Trophoblast cell (in vitro differentiated cells and primary cell): ENCODE measurements around the gene ARHGEF6.

Source experiments
- DNase-seq, 2 donors: peaks; one replicate each; pipeline ENCODE4 v3.0.0-alpha.2; 2016
- H2AFZ ChIP-seq: 2 replicates; pipeline ENCODE4 v1.6.1; 2013; ENCODE audit warnings: low read length, moderate library complexity, mild to moderate bottlenecking; ENCODE audit not compliant: insufficient read depth, poor library complexity
- H2AK5ac ChIP-seq: 2 replicates; pipeline ENCODE4 v1.6.1; 2013; ENCODE audit warnings: mild to moderate bottlenecking, low read length
- H2BK120ac ChIP-seq: 2 replicates; pipeline ENCODE4 v1.6.1; 2013; ENCODE audit warnings: low read length, mild to moderate bottlenecking, moderate library complexity; ENCODE audit not compliant: insufficient read depth, poor library complexity
- H2BK12ac ChIP-seq: 2 replicates; pipeline ENCODE4 v1.6.1; 2013; ENCODE audit warnings: mild to moderate bottlenecking, low read length, moderate library complexity
- H2BK5ac ChIP-seq: 2 replicates; pipeline ENCODE4 v1.6.1; 2013; ENCODE audit warnings: low read length, low read depth, moderate library complexity, mild to moderate bottlenecking; ENCODE audit not compliant: poor library complexity
- H3K14ac ChIP-seq: 2 replicates; pipeline ENCODE4 v1.6.1; 2013; ENCODE audit warnings: mild to moderate bottlenecking, low read length
- H3K18ac ChIP-seq: 2 replicates; pipeline ENCODE4 v1.6.1; 2013; ENCODE audit warnings: mild to moderate bottlenecking, low read length
- H3K23ac ChIP-seq: 2 replicates; pipeline ENCODE4 v1.6.1; 2013; ENCODE audit warnings: low read length
- H3K27ac ChIP-seq: 2 replicates; pipeline ENCODE4 v1.5.1; 2013; ENCODE audit warnings: low read depth, mild to moderate bottlenecking, inconsistent platforms, low read length, moderate library complexity
- H3K27me3 ChIP-seq: 2 replicates; pipeline ENCODE4 v1.6.1; 2013; ENCODE audit warnings: inconsistent platforms, mild to moderate bottlenecking, low read length, moderate library complexity; ENCODE audit not compliant: insufficient read depth
- H3K36me3 ChIP-seq, 2 experiments: 1 replicate in 1 of 2; 2 replicates in 1 of 2; pipeline ENCODE4 v1.6.1; 2013; ENCODE audit warnings: low read length in 2 of 2, mild to moderate bottlenecking in 2 of 2, moderate library complexity in 1 of 2; ENCODE audit not compliant: insufficient read depth in 2 of 2, control insufficient read depth in 1 of 2
- H3K4ac ChIP-seq: 2 replicates; pipeline ENCODE4 v1.6.1; 2013; ENCODE audit warnings: low read depth, mild to moderate bottlenecking, low read length, moderate library complexity
- H3K4me1 ChIP-seq, 2 experiments: 1 replicate in 1 of 2; 2 replicates in 1 of 2; pipeline ENCODE4 v1.6.1; 2013; ENCODE audit warnings: low read length in 2 of 2, mild to moderate bottlenecking in 2 of 2, moderate library complexity in 1 of 2; ENCODE audit not compliant: insufficient read depth in 2 of 2, control insufficient read depth in 1 of 2
- H3K4me2 ChIP-seq: 2 replicates; pipeline ENCODE4 v1.6.1; 2013; ENCODE audit warnings: inconsistent platforms, mild to moderate bottlenecking, low read length, moderate library complexity
- H3K4me3 ChIP-seq: 2 replicates; pipeline ENCODE4 v1.5.1; 2013; ENCODE audit warnings: mild to moderate bottlenecking, low read depth, low read length, inconsistent platforms
- H3K79me1 ChIP-seq: one replicate; pipeline ENCODE4 v1.6.1; 2013; ENCODE audit warnings: low read length
- H3K79me2 ChIP-seq: 2 replicates; pipeline ENCODE4 v1.6.1; 2013; ENCODE audit warnings: low read length, mild to moderate bottlenecking; ENCODE audit not compliant: control insufficient read depth, insufficient read depth, poor library complexity
- H3K9ac ChIP-seq: 2 replicates; pipeline ENCODE4 v1.6.1; 2013; ENCODE audit warnings: mild to moderate bottlenecking, low read length
- H3K9me3 ChIP-seq: 2 replicates; pipeline ENCODE4 v1.6.1; 2013; ENCODE audit warnings: low read depth, mild to moderate bottlenecking, control low read depth, inconsistent platforms, low read length; ENCODE audit not compliant: insufficient read depth
- H4K12ac ChIP-seq: 2 replicates; pipeline ENCODE4 v1.6.1; 2013; ENCODE audit warnings: low read depth, mild to moderate bottlenecking, low read length, moderate library complexity
- H4K8ac ChIP-seq: 2 replicates; pipeline ENCODE4 v1.6.1; 2013; ENCODE audit warnings: low read depth, mild to moderate bottlenecking, low read length, moderate library complexity
- H4K91ac ChIP-seq: one replicate; pipeline ENCODE4 v1.6.1; 2013; ENCODE audit warnings: low read depth, mild to moderate bottlenecking, low read length, moderate library complexity
- WGBS: extraction: QIAGEN DNeasy Blood & Tissue Kit; methylation state at CpG from one replicate; pipeline ENCODE4 v1.1.7; 2013; ENCODE audit warnings: missing lambda C conversion rate; ENCODE audit not compliant: insufficient read length, insufficient coverage; ENCODE audit errors: extremely low coverage; 5-methylcytosine and 5-hydroxymethylcytosine counted together

ARHGEF6 gene

DNA sequence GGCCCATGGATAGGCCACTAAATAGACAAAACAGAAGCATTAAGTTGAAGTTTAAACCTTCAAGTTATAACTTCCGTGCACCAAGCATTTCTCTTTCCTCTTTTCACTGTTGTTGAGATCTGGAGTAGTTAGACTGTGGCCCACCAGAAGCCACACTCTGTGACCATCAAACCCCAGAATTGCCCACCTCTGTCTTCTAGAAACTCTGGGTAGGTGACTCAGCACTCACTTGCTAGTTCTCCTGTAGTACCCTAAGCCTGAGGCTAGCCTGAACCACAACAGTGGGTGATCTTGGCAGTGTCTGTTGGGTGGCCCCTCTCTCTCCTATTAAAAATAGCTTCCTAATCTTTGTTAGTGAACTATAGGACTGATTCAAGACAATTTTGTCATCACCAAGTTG is 157.3 kb downstream of the ARHGEF6 start:
- H3K9ac ChIP-seq = no peak overlapping the region
- no CpG with 5 or more reads among the region's 1 CpG for WGBS
- H3K79me2 ChIP-seq = no peaks in the 10 kb centered on the region
- no peaks in the 10 kb centered on the region for H3K27me3 ChIP-seq
- H3K18ac ChIP-seq = no peak overlapping the region
- DNase-seq = no peak
- H2BK12ac ChIP-seq = no peak overlapping the region
- H4K91ac ChIP-seq = no peak overlapping the region
- H3K4me3 ChIP-seq = no peak overlapping the region
- no peak overlapping the region for H3K4ac ChIP-seq
- no peak overlapping the region for H3K23ac ChIP-seq
- H2AK5ac ChIP-seq = no peak overlapping the region
- H4K8ac ChIP-seq = no peak overlapping the region
- no peak overlapping the region for H4K12ac ChIP-seq
- no peak overlapping the region for H2BK120ac ChIP-seq
- H3K79me1 ChIP-seq = no peaks in the 10 kb centered on the region
- no peak overlapping the region for H2BK5ac ChIP-seq
- H3K36me3 ChIP-seq = no peaks in the 10 kb centered on the region
- no peak overlapping the region for H3K14ac ChIP-seq
- no peak overlapping the region for H2AFZ ChIP-seq
- no peak overlapping the region for H3K4me2 ChIP-seq
- H3K4me1 ChIP-seq = no peaks in the 10 kb centered on the region
- H3K27ac ChIP-seq = no peak overlapping the region
- no peaks in the 10 kb centered on the region for H3K9me3 ChIP-seq

- DNase-seq = peak; percentile 20 to 66
- no peak overlapping the region for H3K27ac ChIP-seq
- H2BK12ac ChIP-seq = no peak overlapping the region
- H3K36me3 ChIP-seq = no peaks in the 10 kb centered on the region
- no peak overlapping the region for H3K23ac ChIP-seq
- no peaks in the 10 kb centered on the region for H3K27me3 ChIP-seq
- H3K14ac ChIP-seq = no peak overlapping the region
- no peak overlapping the region for H4K8ac ChIP-seq
- H2AK5ac ChIP-seq = no peak overlapping the region
- no peak overlapping the region for H3K4me3 ChIP-seq
- no peak overlapping the region for H2AFZ ChIP-seq
- no peak overlapping the region for H3K4me2 ChIP-seq
- H4K12ac ChIP-seq = no peak overlapping the region
- no peak overlapping the region for H2BK5ac ChIP-seq
- no peak overlapping the region for H3K4ac ChIP-seq
- H3K18ac ChIP-seq = no peak overlapping the region
- no peaks in the 10 kb centered on the region for H3K79me1 ChIP-seq
- no peak overlapping the region for H3K9ac ChIP-seq
- no peaks in the 10 kb centered on the region for H3K9me3 ChIP-seq
- H2BK120ac ChIP-seq = no peak overlapping the region
- no peak overlapping the region for H4K91ac ChIP-seq
- no peaks in the 10 kb centered on the region for H3K4me1 ChIP-seq
- WGBS = no CpG with 5 or more reads among the region's 4 CpGs
- H3K79me2 ChIP-seq = no peaks in the 10 kb centered on the region
These were observed 158.2 kb downstream of the ARHGEF6 start for GRCh38 chrX:136622568-136622967.

GRCh38 chrX:136620780-136621179 is 160.0 kb downstream of the ARHGEF6 start:
- Histone ChIP-seq H4K91ac (no peak overlapping the region), H3K4me3 (no peak overlapping the region), H4K8ac (no peak overlapping the region), H3K4me2 (no peak overlapping the region), H2BK12ac (no peak overlapping the region), H3K27me3 (no peaks in the 10 kb centered on the region), H3K79me2 (no peaks in the 10 kb centered on the region), H3K4ac (no peak overlapping the region), H3K9me3 (no peaks in the 10 kb centered on the region), H3K36me3 (no peaks in the 10 kb centered on the region), H3K4me1 (no peaks in the 10 kb centered on the region), H2AFZ (no peak overlapping the region), H4K12ac (no peak overlapping the region), H3K9ac (no peak overlapping the region), H2BK120ac (no peak overlapping the region), H3K14ac (no peak overlapping the region), H3K27ac (no peak overlapping the region), H3K79me1 (no peaks in the 10 kb centered on the region), H3K23ac (no peak overlapping the region), H2AK5ac (no peak overlapping the region), H2BK5ac (no peak overlapping the region), H3K18ac (no peak overlapping the region)
- no peak for DNase-seq

- Histone ChIP-seq H3K27ac (no peak overlapping the region), H4K12ac (no peak overlapping the region), H2AFZ (no peak overlapping the region), H3K4me1 (no peaks in the 10 kb centered on the region), H2BK5ac (no peak overlapping the region), H3K4me2 (no peak overlapping the region), H4K8ac (no peak overlapping the region), H3K36me3 (no peaks in the 10 kb centered on the region), H3K23ac (no peak overlapping the region), H3K14ac (no peak overlapping the region), H3K79me1 (no peaks in the 10 kb centered on the region), H2AK5ac (no peak overlapping the region), H4K91ac (no peak overlapping the region), H3K79me2 (no peaks in the 10 kb centered on the region), H3K4me3 (no peak overlapping the region), H3K18ac (no peak overlapping the region), H2BK12ac (no peak overlapping the region), H2BK120ac (no peak overlapping the region), H3K9ac (no peak overlapping the region), H3K9me3 (no peaks in the 10 kb centered on the region), H3K4ac (no peak overlapping the region), H3K27me3 (no peaks in the 10 kb centered on the region)
- peak; percentile 44 to 69 for DNase-seq
- no CpG with 5 or more reads among the region's 14 CpGs for WGBS
These were observed 160.7 kb downstream of the ARHGEF6 start for GRCh38 chrX:136619899-136620505.
